GM18498 (cell line): Measurements from ENCODE around the gene ACAD8.
"Not testable (repeated sequence)": the region's sequence is repeated elsewhere in the genome, so short reads cannot be mapped to it uniquely, and the experiment has no call there.

Experiments
- ATAC-seq: cut with Tn5 transposase; IDR thresholded peaks from one replicate; pipeline ENCODE4 v1.9.1; 2021; ENCODE audit warnings: mild to moderate bottlenecking, moderate library complexity; ENCODE audit not compliant: unreplicated experiment

ACAD8 gene

GRCh38 chr11:134238956-134239355, 14.4 kb upstream of the ACAD8 start:
- no peak for ATAC-seq

GRCh38 chr11:134240592-134240991, 12.8 kb upstream of the ACAD8 start:
- no peak for ATAC-seq

- no peak for ATAC-seq
Observed at GRCh38 chr11:134242376-134242775, 11.0 kb upstream of the ACAD8 start.

- no peak for ATAC-seq
Observed at GRCh38 chr11:134243913-134244312, 9.5 kb upstream of the ACAD8 start.

GRCh38 chr11:134244593-134244992, 8.8 kb upstream of the ACAD8 start:
- peak; percentile 80 for ATAC-seq

- no peak for ATAC-seq
Observed at GRCh38 chr11:134245434-134245833, 7.9 kb upstream of the ACAD8 start.

- ATAC-seq, result no peak
Observed at GRCh38 chr11:134246100-134246499, 7.3 kb upstream of the ACAD8 start.

- no peak for ATAC-seq
Observed at GRCh38 chr11:134246678-134247077, 6.7 kb upstream of the ACAD8 start.

- no peak for ATAC-seq
Observed at GRCh38 chr11:134248910-134249480, 4.4 kb upstream of the ACAD8 start.

- no peak for ATAC-seq
Observed at GRCh38 chr11:134250246-134250645, 3.1 kb upstream of the ACAD8 start.

- ATAC-seq, result no peak
Observed at GRCh38 chr11:134250675-134251074, 2.7 kb upstream of the ACAD8 start.

GRCh38 chr11:134252346-134253187, 801 bp upstream of the ACAD8 start:
- peak; percentile 31 for ATAC-seq

GRCh38 chr11:134254433-134255183, 1.2 kb downstream of the ACAD8 start:
- no peak for ATAC-seq

GRCh38 chr11:134255184-134255561, 1.8 kb downstream of the ACAD8 start:
- ATAC-seq, result not testable (repeated sequence)

- ATAC-seq, result no peak
Observed at GRCh38 chr11:134257101-134257500, 3.7 kb downstream of the ACAD8 start.

GRCh38 chr11:134258577-134258976, 5.2 kb downstream of the ACAD8 start:
- ATAC-seq, result no peak

- no peak for ATAC-seq
Observed at GRCh38 chr11:134260503-134260902, 7.1 kb downstream of the ACAD8 start.

GRCh38 chr11:134260983-134261382, 7.6 kb downstream of the ACAD8 start:
- no peak for ATAC-seq

GRCh38 chr11:134261626-134262488, 8.5 kb downstream of the ACAD8 start:
- ATAC-seq, result no peak

- no peak for ATAC-seq
Observed at GRCh38 chr11:134264966-134265764, 11.8 kb downstream of the ACAD8 start.
